ENCODE data around the gene TMA7B. TPM values are rescaled to one million over a fixed set of nuclear protein-coding genes. Genes with fewer than 3 reads are reported as not detected.

The TMA7B gene
- total RNA-seq, 1 experiment from 2014 or later = not detected

DNA sequence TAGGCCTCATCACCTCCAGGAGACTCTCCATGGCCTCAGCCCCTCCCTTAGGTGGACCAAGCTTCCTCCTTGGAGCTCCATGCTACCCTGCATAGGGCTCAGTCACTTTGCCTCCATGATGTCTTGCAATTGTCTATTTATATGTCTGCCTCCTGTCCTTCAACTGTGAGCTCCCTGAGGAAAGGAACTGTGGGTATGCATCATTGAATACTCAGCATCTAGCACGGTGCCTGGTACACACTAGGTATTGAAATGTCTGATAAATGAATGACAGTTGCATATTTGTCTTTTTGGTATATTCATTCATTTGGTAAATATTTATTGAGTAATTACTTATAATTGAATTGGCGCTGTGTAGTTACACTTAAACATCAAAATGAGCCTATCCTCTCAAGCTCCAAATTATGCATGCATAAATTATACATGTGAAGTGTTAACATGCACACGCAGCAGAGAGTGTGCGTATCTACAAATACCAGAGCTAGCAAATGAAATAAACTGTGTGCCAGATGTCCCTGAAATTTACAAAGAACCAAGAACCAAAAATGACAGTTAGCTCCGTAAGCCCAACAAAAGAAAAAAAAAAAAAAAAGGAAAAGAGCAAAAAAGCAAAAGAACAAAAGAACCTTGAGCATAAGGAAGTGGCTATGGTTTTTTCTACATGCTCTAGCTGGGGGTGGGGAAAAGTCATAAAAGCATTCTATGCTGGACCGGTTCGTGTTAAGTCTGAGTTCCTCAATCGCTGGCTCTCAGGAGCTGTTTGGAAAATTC is 34.1 kb upstream of the TMA7B start:
- Histone ChIP-seq H3K36me3 (ENCODE audit: low read depth, low read length) (no peaks in the 10 kb centered on the region), H3K9ac (ENCODE audit: low read length) (no peak overlapping the region), H3K9me3 (ENCODE audit: low read length) (no peaks in the 10 kb centered on the region), H3K27ac (ENCODE audit: low read length) (no peak overlapping the region), H3K4me3 (ENCODE audit: low read length) (no peak overlapping the region), H3K79me2 (ENCODE audit: low read length) (no peaks in the 10 kb centered on the region), H3K9me2 (replicated peaks; ENCODE audit: low read length) (no peaks in the 10 kb centered on the region), H3K4me1 (ENCODE audit: insufficient read depth, low read length) (no peaks in the 10 kb centered on the region), H3F3A (ENCODE audit: low read length, unreplicated experiment) (no peaks in the 10 kb centered on the region), H4K20me1 (ENCODE audit: low read length) (no peaks in the 10 kb centered on the region), H2AFZ (ENCODE audit: low read length) (no peak overlapping the region), H3K4me2 (ENCODE audit: low read length) (no peak overlapping the region), H3K27me3 (ENCODE audit: low read length) (peaks cover 70% of the 10 kb centered on the region)
- ATAC-seq (no peak), DNase-seq (no peak)
- no TSS peak for BruUV-seq (replicated peaks)
- intact Hi-C loops (cut with micrococcal nuclease) = no loop called here
- CTCF ChIA-PET = no interaction called here
- TF ChIP-seq, protein P1, sequence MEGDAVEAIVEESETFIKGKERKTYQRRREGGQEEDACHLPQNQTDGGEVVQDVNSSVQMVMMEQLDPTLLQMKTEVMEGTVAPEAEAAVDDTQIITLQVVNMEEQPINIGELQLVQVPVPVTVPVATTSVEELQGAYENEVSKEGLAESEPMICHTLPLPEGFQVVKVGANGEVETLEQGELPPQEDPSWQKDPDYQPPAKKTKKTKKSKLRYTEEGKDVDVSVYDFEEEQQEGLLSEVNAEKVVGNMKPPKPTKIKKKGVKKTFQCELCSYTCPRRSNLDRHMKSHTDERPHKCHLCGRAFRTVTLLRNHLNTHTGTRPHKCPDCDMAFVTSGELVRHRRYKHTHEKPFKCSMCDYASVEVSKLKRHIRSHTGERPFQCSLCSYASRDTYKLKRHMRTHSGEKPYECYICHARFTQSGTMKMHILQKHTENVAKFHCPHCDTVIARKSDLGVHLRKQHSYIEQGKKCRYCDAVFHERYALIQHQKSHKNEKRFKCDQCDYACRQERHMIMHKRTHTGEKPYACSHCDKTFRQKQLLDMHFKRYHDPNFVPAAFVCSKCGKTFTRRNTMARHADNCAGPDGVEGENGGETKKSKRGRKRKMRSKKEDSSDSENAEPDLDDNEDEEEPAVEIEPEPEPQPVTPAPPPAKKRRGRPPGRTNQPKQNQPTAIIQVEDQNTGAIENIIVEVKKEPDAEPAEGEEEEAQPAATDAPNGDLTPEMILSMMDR (conservative IDR thresholded peaks at IDR 0.05; ENCODE audit: low read depth, low read length) = no peak
- TF ChIP-seq EZH2phosphoT487 (IDR thresholded peaks at IDR 0.05; ENCODE audit: borderline replicate concordance, low read length) (no peak), EZH2 (IDR thresholded peaks at IDR 0.05; ENCODE audit: low read length, unreplicated experiment) (no peak)
- POLR2A ChIA-PET (ENCODE audit: unreplicated experiment) = no interaction called here

DNA sequence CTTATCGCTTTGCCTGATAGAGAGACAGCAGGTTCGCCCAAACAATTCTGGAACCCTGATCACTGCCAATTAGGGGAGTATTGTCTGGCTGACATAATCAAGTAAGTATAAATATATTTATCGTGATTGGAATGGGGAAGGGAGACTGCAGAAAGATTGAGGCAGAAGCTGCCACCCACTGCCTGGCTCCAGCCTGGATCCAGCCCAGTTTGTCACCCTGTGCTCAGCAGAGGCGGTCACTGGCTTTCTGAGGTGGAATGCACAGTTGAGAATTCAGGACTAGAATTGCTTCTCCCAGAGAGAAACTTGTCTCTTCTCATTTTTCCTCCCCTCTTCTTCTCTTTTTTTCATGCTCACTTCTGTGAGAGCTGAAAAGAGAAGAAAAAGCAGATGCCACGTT is 33.4 kb upstream of the TMA7B start:
- intact Hi-C loops (cut with micrococcal nuclease) = no loop called here
- peaks cover 74% of the 10 kb centered on the region for H3K27me3 ChIP-seq (ENCODE audit: low read length)
- BruUV-seq (replicated peaks) = no TSS peak
- no peak overlapping the region for H2AFZ ChIP-seq (ENCODE audit: low read length)
- H3K9me2 ChIP-seq (replicated peaks; ENCODE audit: low read length) = no peaks in the 10 kb centered on the region
- DNase-seq (no peak), ATAC-seq (no peak)
- CTCF ChIA-PET = no interaction called here
- H4K20me1 ChIP-seq (ENCODE audit: low read length) = no peaks in the 10 kb centered on the region
- no peaks in the 10 kb centered on the region for H3K9me3 ChIP-seq (ENCODE audit: low read length)
- H3K79me2 ChIP-seq (ENCODE audit: low read length) = no peaks in the 10 kb centered on the region
- no peak overlapping the region for H3K4me3 ChIP-seq (ENCODE audit: low read length)
- no peaks in the 10 kb centered on the region for H3K36me3 ChIP-seq (ENCODE audit: low read depth, low read length)
- no peaks in the 10 kb centered on the region for H3K4me1 ChIP-seq (ENCODE audit: insufficient read depth, low read length)
- POLR2A ChIA-PET (ENCODE audit: unreplicated experiment) = no interaction called here
- no peak overlapping the region for H3K4me2 ChIP-seq (ENCODE audit: low read length)
- no peaks in the 10 kb centered on the region for H3F3A ChIP-seq (ENCODE audit: low read length, unreplicated experiment)
- no peak overlapping the region for H3K9ac ChIP-seq (ENCODE audit: low read length)
- TF ChIP-seq EZH2 (IDR thresholded peaks at IDR 0.05; ENCODE audit: low read length, unreplicated experiment) = no peak
- TF ChIP-seq, protein P1 (conservative IDR thresholded peaks at IDR 0.05; ENCODE audit: low read depth, low read length) = no peak
- TF ChIP-seq EZH2phosphoT487 (IDR thresholded peaks at IDR 0.05; ENCODE audit: borderline replicate concordance, low read length) = no peak
- H3K27ac ChIP-seq (ENCODE audit: low read length) = no peak overlapping the region

DNA sequence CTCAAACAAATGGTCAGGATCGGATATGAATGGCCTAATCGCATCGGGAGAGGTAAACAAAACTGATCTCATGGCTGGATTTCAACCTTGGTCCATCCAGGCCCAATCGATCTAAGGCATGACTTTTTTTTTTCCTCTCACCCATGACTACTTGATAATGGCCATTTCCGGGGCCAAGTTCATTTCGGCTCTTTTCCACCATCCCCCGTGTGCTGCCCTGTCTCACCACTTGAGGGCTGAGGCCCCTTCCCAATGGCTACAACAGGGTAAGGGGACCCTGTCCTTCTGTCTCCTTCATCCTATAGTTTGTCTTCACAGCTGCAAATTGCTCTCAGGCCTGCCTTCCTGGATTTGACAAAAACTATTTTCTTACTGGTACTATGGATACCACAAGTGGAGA is 32.7 kb upstream of the TMA7B start:
- ChIA-PET POLR2A (ENCODE audit: unreplicated experiment) (no interaction called here), CTCF (interaction anchor here (0.6 kb wide), 1 partner anchor 41 kb away, joined by 3 read pairs; no protein-coding TSS in a partner anchor)
- H3K9me2 ChIP-seq (replicated peaks; ENCODE audit: low read length) = no peaks in the 10 kb centered on the region
- H3F3A ChIP-seq (ENCODE audit: low read length, unreplicated experiment) = no peaks in the 10 kb centered on the region
- TF ChIP-seq, protein P1 (conservative IDR thresholded peaks at IDR 0.05; ENCODE audit: low read depth, low read length) = 0 out of 2 replicates have a peak, but pooled peaks have one; percentile 14
- TF ChIP-seq EZH2 (IDR thresholded peaks at IDR 0.05; ENCODE audit: low read length, unreplicated experiment) = no peak
- no peaks in the 10 kb centered on the region for H3K36me3 ChIP-seq (ENCODE audit: low read depth, low read length)
- H2AFZ ChIP-seq (ENCODE audit: low read length) = no peak overlapping the region
- no peak overlapping the region for H3K9ac ChIP-seq (ENCODE audit: low read length)
- intact Hi-C loops (cut with micrococcal nuclease) = no loop called here
- no peak overlapping the region for H3K4me2 ChIP-seq (ENCODE audit: low read length)
- H4K20me1 ChIP-seq (ENCODE audit: low read length) = no peaks in the 10 kb centered on the region
- H3K27me3 ChIP-seq (ENCODE audit: low read length) = peaks cover 69% of the 10 kb centered on the region
- H3K4me1 ChIP-seq (ENCODE audit: insufficient read depth, low read length) = no peaks in the 10 kb centered on the region
- DNase-seq = no peak
- no peak overlapping the region for H3K27ac ChIP-seq (ENCODE audit: low read length)
- no peaks in the 10 kb centered on the region for H3K9me3 ChIP-seq (ENCODE audit: low read length)
- ATAC-seq = no peak
- H3K79me2 ChIP-seq (ENCODE audit: low read length) = no peaks in the 10 kb centered on the region
- no TSS peak for BruUV-seq (replicated peaks)
- H3K4me3 ChIP-seq (ENCODE audit: low read length) = no peak overlapping the region
